ENCODE data around the gene SMG6.

- no peak for TF ChIP-seq EZH2 (IDR thresholded peaks at IDR 0.05; ENCODE audit: borderline replicate concordance, low read length)
- TF ChIP-seq, protein P1, sequence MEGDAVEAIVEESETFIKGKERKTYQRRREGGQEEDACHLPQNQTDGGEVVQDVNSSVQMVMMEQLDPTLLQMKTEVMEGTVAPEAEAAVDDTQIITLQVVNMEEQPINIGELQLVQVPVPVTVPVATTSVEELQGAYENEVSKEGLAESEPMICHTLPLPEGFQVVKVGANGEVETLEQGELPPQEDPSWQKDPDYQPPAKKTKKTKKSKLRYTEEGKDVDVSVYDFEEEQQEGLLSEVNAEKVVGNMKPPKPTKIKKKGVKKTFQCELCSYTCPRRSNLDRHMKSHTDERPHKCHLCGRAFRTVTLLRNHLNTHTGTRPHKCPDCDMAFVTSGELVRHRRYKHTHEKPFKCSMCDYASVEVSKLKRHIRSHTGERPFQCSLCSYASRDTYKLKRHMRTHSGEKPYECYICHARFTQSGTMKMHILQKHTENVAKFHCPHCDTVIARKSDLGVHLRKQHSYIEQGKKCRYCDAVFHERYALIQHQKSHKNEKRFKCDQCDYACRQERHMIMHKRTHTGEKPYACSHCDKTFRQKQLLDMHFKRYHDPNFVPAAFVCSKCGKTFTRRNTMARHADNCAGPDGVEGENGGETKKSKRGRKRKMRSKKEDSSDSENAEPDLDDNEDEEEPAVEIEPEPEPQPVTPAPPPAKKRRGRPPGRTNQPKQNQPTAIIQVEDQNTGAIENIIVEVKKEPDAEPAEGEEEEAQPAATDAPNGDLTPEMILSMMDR (IDR thresholded peaks at IDR 0.05; ENCODE audit: low read length): no peak
Measured at GRCh38 chr17:2140683-2141082, 162.9 kb downstream of the SMG6 start.

Measured in OCI-LY1 (cell line).